ENCODE measurements around the gene MICAL2.

MICAL2 gene

GRCh38 chr11:12272821-12273617 lies 162.6 kb downstream of the MICAL2 start:
- Histone ChIP-seq H3K4me3 (ENCODE audit: low read depth, low read length) (no peak overlapping the region), H3K36me3 (ENCODE audit: control insufficient read depth in 2 of 2, insufficient read depth in 1 of 2, low read length in 2 of 2) (no peaks in the 10 kb centered on the region), H3K9me3 (ENCODE audit: control insufficient read depth, insufficient read depth, low read depth, low read length) (no peaks in the 10 kb centered on the region), H3K27ac (ENCODE audit: extremely low read depth, low read depth, low read length) (no peak overlapping the region), H3K4me1 (ENCODE audit: control insufficient read depth, insufficient read depth, low read length) (no peaks in the 10 kb centered on the region)
- ChIA-PET POLR2A (interaction anchor here (0.7 kb wide), 1 partner anchor 222 kb away, joined by 6 read pairs; no protein-coding TSS in a partner anchor), CTCF (interaction anchor here (0.7 to 3.6 kb wide), 5 partner anchors 8 to 875 kb away, joined by 3 to 18 read pairs (median 4); no protein-coding TSS in a partner anchor)
- no peak for TF ChIP-seq ZNF837 (tag by site-specific recombination; IDR thresholded peaks at IDR 0.05)
- no peak for TF ChIP-seq ZNF248 (tag by site-specific recombination; IDR thresholded peaks at IDR 0.05)
- TF ChIP-seq ZNF521 (tag by site-specific recombination; IDR thresholded peaks at IDR 0.05): no peak
- TF ChIP-seq ZNF629 (tag by site-specific recombination; IDR thresholded peaks at IDR 0.05): no peak
- TF ChIP-seq GLIS1 (tag by site-specific recombination; IDR thresholded peaks at IDR 0.05): no peak
- no peak for TF ChIP-seq ZNF704 (tag by site-specific recombination; IDR thresholded peaks at IDR 0.05)
- TF ChIP-seq ZBTB17 (tag by site-specific recombination; IDR thresholded peaks at IDR 0.05): no peak
- no peak for TF ChIP-seq ZBTB21 (tag by site-specific recombination; IDR thresholded peaks at IDR 0.05)
- no peak for TF ChIP-seq ZNF175 (tag by site-specific recombination; IDR thresholded peaks at IDR 0.05)
- TF ChIP-seq ZNF114 (tag by site-specific recombination; IDR thresholded peaks at IDR 0.05): no peak
- no peak for TF ChIP-seq ZNF324 (tag by site-specific recombination; IDR thresholded peaks at IDR 0.05)
- no peak for TF ChIP-seq ZFP37 (tag by site-specific recombination; IDR thresholded peaks at IDR 0.05)
- no peak for TF ChIP-seq ZNF843 (tag by site-specific recombination; IDR thresholded peaks at IDR 0.05)

- ChIA-PET POLR2A (interaction anchor here (0.7 kb wide), 1 partner anchor 222 kb away, joined by 6 read pairs; no protein-coding TSS in a partner anchor), CTCF (interaction anchor here (0.7 to 1.2 kb wide), 5 partner anchors 38 to 1170 kb away, joined by 3 to 4 read pairs (median 3); no protein-coding TSS in a partner anchor)
- Histone ChIP-seq H3K27ac (ENCODE audit: extremely low read depth, low read depth, low read length) (no peak overlapping the region), H3K4me3 (ENCODE audit: low read depth, low read length) (no peak overlapping the region), H3K9me3 (ENCODE audit: control insufficient read depth, insufficient read depth, low read depth, low read length) (no peaks in the 10 kb centered on the region), H3K36me3 (ENCODE audit: control insufficient read depth in 2 of 2, insufficient read depth in 1 of 2, low read length in 2 of 2) (no peaks in the 10 kb centered on the region), H3K4me1 (ENCODE audit: control insufficient read depth, insufficient read depth, low read length) (no peaks in the 10 kb centered on the region)
- TF ChIP-seq ZNF621 (tag by site-specific recombination; IDR thresholded peaks at IDR 0.05): no peak
- TF ChIP-seq KLF16 (tag by site-specific recombination; IDR thresholded peaks at IDR 0.05): no peak
- no peak for TF ChIP-seq ZNF785 (tag by site-specific recombination; IDR thresholded peaks at IDR 0.05)
- no peak for TF ChIP-seq ZNF473 (tag by site-specific recombination; IDR thresholded peaks at IDR 0.05)
- TF ChIP-seq SCRT2 (tag by site-specific recombination; IDR thresholded peaks at IDR 0.05): no peak
- TF ChIP-seq ZNF248 (tag by site-specific recombination; IDR thresholded peaks at IDR 0.05): no peak
- no peak for TF ChIP-seq ZNF155 (tag by site-specific recombination; IDR thresholded peaks at IDR 0.05)
- no peak for TF ChIP-seq ZNF645 (tag by site-specific recombination; IDR thresholded peaks at IDR 0.05)
- no peak for TF ChIP-seq SP7 (tag by site-specific recombination; IDR thresholded peaks at IDR 0.05)
- no peak for TF ChIP-seq MEIS1 (CRISPR knock-in tag; IDR thresholded peaks at IDR 0.05; ENCODE audit: borderline replicate concordance)
- no peak for TF ChIP-seq ZNF548 (tag by site-specific recombination; IDR thresholded peaks at IDR 0.05)
- no peak for TF ChIP-seq GLIS2 (tag by site-specific recombination; IDR thresholded peaks at IDR 0.05)
- no peak for TF ChIP-seq ZNF18 (tag by site-specific recombination; IDR thresholded peaks at IDR 0.05)
- TF ChIP-seq WT1 (tag by site-specific recombination; IDR thresholded peaks at IDR 0.05): no peak
Measured at GRCh38 chr11:12273618-12273995, 163.2 kb downstream of the MICAL2 start.

Data from HEK293 (cell line).